ENCODE measurements around the gene TTLL10. TPM values are rescaled to one million over a fixed set of nuclear protein-coding genes. Genes with fewer than 3 reads are reported as not detected.
A peak's percentile ranks its signal among the peaks of the same experiment; 100 is the strongest.

The TTLL10 gene
- polyA plus RNA-seq, 1 experiment, result not detected

GRCh38 chr1:1232208-1232795 lies 58.6 kb downstream of the TTLL10 start, which contains the start of gene B3GALT6:
Gene B3GALT6 (plus strand): TSS chr1:1232237. CDS start chr1:1232279, 42 bp downstream.
- no peaks in the 10 kb centered on the region for H3K27me3 ChIP-seq (ENCODE audit: control insufficient read depth, insufficient read depth, low read length)
- POLR2A ChIA-PET, result no interaction called here
- CTCF ChIA-PET, result interaction anchor here (0.6 kb wide), 1 partner anchor 70 kb away, joined by 3 read pairs; no protein-coding TSS in a partner anchor
- H3K9me3 ChIP-seq (ENCODE audit: control insufficient read depth, insufficient read depth, low read length), result peaks cover 21% of the 10 kb centered on the region
- DNase-seq (ENCODE audit: low read depth, low spot score), result no peak
- peak within 1 kb of the TSS; percentile 91 for H3K4me3 ChIP-seq (ENCODE audit: low read depth, low read length)
- TF ChIP-seq, protein P1, sequence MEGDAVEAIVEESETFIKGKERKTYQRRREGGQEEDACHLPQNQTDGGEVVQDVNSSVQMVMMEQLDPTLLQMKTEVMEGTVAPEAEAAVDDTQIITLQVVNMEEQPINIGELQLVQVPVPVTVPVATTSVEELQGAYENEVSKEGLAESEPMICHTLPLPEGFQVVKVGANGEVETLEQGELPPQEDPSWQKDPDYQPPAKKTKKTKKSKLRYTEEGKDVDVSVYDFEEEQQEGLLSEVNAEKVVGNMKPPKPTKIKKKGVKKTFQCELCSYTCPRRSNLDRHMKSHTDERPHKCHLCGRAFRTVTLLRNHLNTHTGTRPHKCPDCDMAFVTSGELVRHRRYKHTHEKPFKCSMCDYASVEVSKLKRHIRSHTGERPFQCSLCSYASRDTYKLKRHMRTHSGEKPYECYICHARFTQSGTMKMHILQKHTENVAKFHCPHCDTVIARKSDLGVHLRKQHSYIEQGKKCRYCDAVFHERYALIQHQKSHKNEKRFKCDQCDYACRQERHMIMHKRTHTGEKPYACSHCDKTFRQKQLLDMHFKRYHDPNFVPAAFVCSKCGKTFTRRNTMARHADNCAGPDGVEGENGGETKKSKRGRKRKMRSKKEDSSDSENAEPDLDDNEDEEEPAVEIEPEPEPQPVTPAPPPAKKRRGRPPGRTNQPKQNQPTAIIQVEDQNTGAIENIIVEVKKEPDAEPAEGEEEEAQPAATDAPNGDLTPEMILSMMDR (IDR thresholded peaks at IDR 0.05; ENCODE audit: low read depth, low read length), result no peak
- H3K27ac ChIP-seq (ENCODE audit: low read depth, low read length), result peak within 1 kb of the TSS; percentile 78

DNA sequence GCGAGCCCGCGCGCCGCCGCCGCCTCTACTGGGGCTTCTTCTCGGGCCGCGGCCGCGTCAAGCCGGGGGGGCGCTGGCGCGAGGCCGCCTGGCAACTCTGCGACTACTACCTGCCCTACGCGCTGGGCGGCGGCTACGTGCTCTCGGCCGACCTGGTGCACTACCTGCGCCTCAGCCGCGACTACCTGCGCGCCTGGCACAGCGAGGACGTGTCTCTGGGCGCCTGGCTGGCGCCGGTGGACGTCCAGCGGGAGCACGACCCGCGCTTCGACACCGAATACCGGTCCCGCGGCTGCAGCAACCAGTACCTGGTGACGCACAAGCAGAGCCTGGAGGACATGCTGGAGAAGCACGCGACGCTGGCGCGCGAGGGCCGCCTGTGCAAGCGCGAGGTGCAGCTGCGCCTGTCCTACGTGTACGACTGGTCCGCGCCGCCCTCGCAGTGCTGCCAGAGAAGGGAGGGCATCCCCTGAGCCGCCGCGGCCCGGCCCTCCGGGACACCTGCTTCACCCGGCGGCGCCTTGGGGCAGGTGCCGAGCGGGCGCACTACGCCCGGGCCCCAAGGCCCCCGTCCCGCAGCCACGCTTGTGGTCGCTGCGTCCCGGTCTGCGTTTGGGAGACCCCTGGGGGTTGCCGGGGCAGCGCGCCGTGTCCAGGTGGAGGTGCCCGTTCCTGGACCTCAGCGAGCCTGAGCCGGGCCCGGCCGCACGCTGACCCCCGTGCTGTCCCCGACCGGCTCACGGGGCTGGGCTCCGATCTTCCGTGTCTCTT lies 59.3 kb downstream of the TTLL10 start:
- ChIA-PET CTCF (no interaction called here), POLR2A (no interaction called here)
- TF ChIP-seq, protein P1 (IDR thresholded peaks at IDR 0.05; ENCODE audit: low read depth, low read length), result no peak
- Histone ChIP-seq H3K27me3 (ENCODE audit: control insufficient read depth, insufficient read depth, low read length) (no peaks in the 10 kb centered on the region), H3K9me3 (ENCODE audit: control insufficient read depth, insufficient read depth, low read length) (peaks cover 21% of the 10 kb centered on the region), H3K27ac (ENCODE audit: low read depth, low read length) (no peak overlapping the region), H3K4me3 (ENCODE audit: low read depth, low read length) (no peak overlapping the region)
- DNase-seq (ENCODE audit: low read depth, low spot score), result no peak

- Histone ChIP-seq H3K27ac (ENCODE audit: low read depth, low read length) (no peak overlapping the region), H3K27me3 (ENCODE audit: control insufficient read depth, insufficient read depth, low read length) (no peaks in the 10 kb centered on the region), H3K4me3 (ENCODE audit: low read depth, low read length) (no peak overlapping the region), H3K9me3 (ENCODE audit: control insufficient read depth, insufficient read depth, low read length) (peaks cover 21% of the 10 kb centered on the region)
- TF ChIP-seq, protein P1 (IDR thresholded peaks at IDR 0.05; ENCODE audit: low read depth, low read length), result no peak
- no peak for DNase-seq (ENCODE audit: low read depth, low spot score)
- ChIA-PET POLR2A (no interaction called here), CTCF (no interaction called here)
Observed at GRCh38 chr1:1233567-1233892, 59.9 kb downstream of the TTLL10 start.

DNA sequence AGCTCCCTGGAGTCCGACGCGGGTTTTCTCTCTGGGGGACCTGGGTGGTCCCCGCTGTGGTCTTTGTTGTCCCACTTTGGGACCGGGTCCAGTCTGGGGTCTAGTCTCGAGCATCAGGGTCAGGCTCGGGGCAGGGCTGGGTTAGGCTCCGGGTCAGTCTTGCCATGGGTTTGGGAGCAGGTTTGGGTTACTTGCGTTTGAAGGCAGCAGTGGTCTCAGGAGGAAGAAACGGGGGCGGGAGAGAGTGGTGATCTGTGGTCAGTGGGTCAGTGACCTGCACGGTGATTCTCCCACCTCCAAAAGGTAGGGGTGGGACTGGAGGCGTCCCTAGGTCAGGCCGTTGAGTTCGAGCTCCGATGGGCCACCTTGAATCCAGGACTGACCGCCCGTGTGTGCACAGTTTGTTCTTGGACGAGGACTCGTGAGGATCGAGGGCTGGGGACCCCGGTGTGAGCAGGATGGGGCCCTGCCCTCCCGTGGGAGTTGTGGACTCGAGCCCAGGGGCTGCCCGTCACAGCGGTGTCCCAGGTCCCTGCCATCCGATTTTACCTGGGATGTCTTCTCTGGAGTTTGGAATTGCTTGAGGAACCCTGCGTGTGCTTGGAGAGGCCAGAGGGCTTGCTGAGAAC lies 60.6 kb downstream of the TTLL10 start:
- H3K4me3 ChIP-seq (ENCODE audit: low read depth, low read length), result no peak overlapping the region
- DNase-seq (ENCODE audit: low read depth, low spot score), result no peak
- ChIA-PET CTCF (no interaction called here), POLR2A (no interaction called here)
- no peaks in the 10 kb centered on the region for H3K27me3 ChIP-seq (ENCODE audit: control insufficient read depth, insufficient read depth, low read length)
- H3K27ac ChIP-seq (ENCODE audit: low read depth, low read length), result no peak overlapping the region
- TF ChIP-seq, protein P1 (IDR thresholded peaks at IDR 0.05; ENCODE audit: low read depth, low read length), result no peak
- H3K9me3 ChIP-seq (ENCODE audit: control insufficient read depth, insufficient read depth, low read length), result peaks cover 21% of the 10 kb centered on the region
